Measurements from ENCODE around the gene GLIPR1L1. TPM values are rescaled to one million over a fixed set of nuclear protein-coding genes. Genes with fewer than 3 reads are reported as not detected.

The GLIPR1L1 gene
- total RNA-seq (2021; fragmentation: NEBNext Ultra II Directional; extraction: Animal tissue kit (Norgen Biotek cat#: 25700)), result 1.7 and 2.0 TPM in 2 replicates
- 0.60 and 1.2 TPM in 2 replicates for polyA plus RNA-seq (2011; rRNA removed)
- 1.5 TPM for polyA plus RNA-seq (2011; cell fraction: cytosol; rRNA removed)
- not detected for polyA plus RNA-seq (2011; cell fraction: nucleus; rRNA removed)
- 0.46 to 3.6 TPM (median 1.6 TPM) in 4 replicates for polyA plus RNA-seq (2012, experiment 1 of 2)
- not detected for polyA plus RNA-seq (2012, experiment 2 of 2)
- polyA plus RNA-seq (2013, experiment 1 of 2), result 13.6 TPM
- 15.3 TPM for polyA plus RNA-seq (2013, experiment 2 of 2)
- polyA minus RNA-seq (2011; rRNA and poly(A)+ RNA removed), result not detected in 2 replicates
- not detected for polyA minus RNA-seq (2011; cell fraction: cytosol; rRNA and poly(A)+ RNA removed)
- polyA minus RNA-seq (2011; cell fraction: nucleus; rRNA and poly(A)+ RNA removed), result not detected
- long read RNA-seq, experiment 1, partial matches to known transcripts, result 0 of 1 reads
- long read RNA-seq, experiment 1, other reads (novel, unspliced or antisense), result 0 of 1 reads
- long read RNA-seq, experiment 2, result 0 reads

DNA sequence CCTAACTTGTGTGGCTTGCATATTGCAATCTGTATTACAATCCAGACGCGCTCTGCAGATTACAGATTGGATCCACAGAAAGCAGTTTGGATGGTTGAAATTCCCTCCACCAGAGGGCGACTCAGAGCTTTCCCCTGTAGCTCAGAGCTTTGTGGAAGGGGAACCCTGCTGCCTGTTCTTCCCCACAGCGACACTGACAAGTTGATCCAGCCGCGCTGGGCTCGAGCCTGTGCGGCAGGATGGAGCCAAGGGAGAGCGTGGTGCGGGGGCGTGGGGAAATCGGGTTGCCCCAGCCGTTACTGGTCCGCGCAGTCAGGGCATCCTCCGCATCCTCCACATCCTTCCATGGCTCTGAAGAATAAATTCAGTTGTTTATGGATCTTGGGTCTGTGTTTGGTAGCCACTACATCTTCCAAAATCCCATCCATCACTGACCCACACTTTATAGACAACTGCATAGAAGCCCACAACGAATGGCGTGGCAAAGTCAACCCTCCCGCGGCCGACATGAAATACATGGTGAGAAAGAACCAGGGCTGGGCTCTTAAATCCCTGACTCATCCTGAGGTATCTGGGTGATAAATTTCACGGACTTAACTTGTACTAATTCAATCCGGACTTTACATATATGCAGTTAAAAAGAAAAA lies at the start of gene GLIPR1L1:
Gene GLIPR1L1 (plus strand): TSS at position 287 of the 647 bp plus-strand sequence. CDS start 59 bp downstream, at position 346.
- H3K56ac ChIP-seq (replicated peaks; ENCODE audit: insufficient read length, low read depth, low read length), result no peak within 1 kb of the TSS
- no peak within 1 kb of the TSS for H3K14ac ChIP-seq (ENCODE audit: insufficient read length)
- no peak within 1 kb of the TSS for H3K4ac ChIP-seq (replicated peaks; ENCODE audit: insufficient read length, low read depth, low read length)
- H3K9ac ChIP-seq (replicated peaks in 1 of 4; ENCODE audit: extremely low read depth in 1 of 4, low read depth in 3 of 4, low read length in 3 of 4), result no peak within 1 kb of the TSS
- no peak within 1 kb of the TSS for H2AK5ac ChIP-seq (ENCODE audit: low read depth, low read length)
- H4K20me1 ChIP-seq (replicated peaks in 1 of 2; ENCODE audit: control insufficient read depth in 1 of 2, insufficient read depth in 2 of 2, low read length in 2 of 2), result no peaks in the 10 kb centered on the region
- no peak within 1 kb of the TSS for H2BK20ac ChIP-seq (ENCODE audit: low read length)
- H4K8ac ChIP-seq (ENCODE audit: extremely low read depth, insufficient read depth, low read length), result no peak within 1 kb of the TSS
- peak within 1 kb of the TSS; percentile 51 to 77 for H3K4me2 ChIP-seq (ENCODE audit: insufficient read depth in 1 of 2, low read depth in 2 of 2, low read length in 2 of 2)
- H3K27me3 ChIP-seq (replicated peaks in 1 of 4; ENCODE audit: control insufficient read depth in 3 of 4, extremely low read depth in 1 of 4, insufficient read depth in 3 of 4, low read length in 3 of 4), result no peaks in the 10 kb centered on the region
- WGBS, 2 experiments (ENCODE audit: extremely low coverage in 1 of 2, insufficient coverage in 1 of 2, insufficient read length in 1 of 2, insufficient replicate concordance in 2 of 2, low coverage in 1 of 2, low lambda C conversion rate in 2 of 2, missing lambda C conversion rate in 1 of 2), result 20% methylated on average over 23 of the region's 23 CpGs; no CpG with 5 or more reads in 1 of the 2 experiments
- H2BK15ac ChIP-seq (ENCODE audit: low read length), result 0 out of 2 replicates have a peak within 1 kb of the TSS, but pooled peaks have one; percentile 13
- peaks cover 3% of the 10 kb centered on the region for H3K23me2 ChIP-seq (ENCODE audit: low read depth, low read length)
- H3K4me3 ChIP-seq (ENCODE audit: extremely low read depth in 1 of 4, insufficient read depth in 2 of 4, low read depth in 3 of 4, low read length in 4 of 4), result peak within 1 kb of the TSS; percentile 16 to 51 (median 34); a peak in 7 of 8 replicates
- H2BK5ac ChIP-seq (ENCODE audit: low read depth, low read length), result no peak within 1 kb of the TSS; the same call in 1 of the 2 replicates
- no peaks in the 10 kb centered on the region for H3K79me2 ChIP-seq (ENCODE audit: control insufficient read depth in 1 of 2, insufficient read depth in 2 of 2, low read length in 2 of 2)
- H3K36me3 ChIP-seq (ENCODE audit: control insufficient read depth in 2 of 4, insufficient read depth in 4 of 4, low read length in 3 of 4), result no peaks in the 10 kb centered on the region
- CTCF ChIA-PET (ENCODE audit: partially characterized antibody), result interaction anchor here (0.7 to 2.8 kb wide), 14 partner anchors 8 to 606 kb away, joined by 3 to 17 read pairs (median 3); partner anchors contain the start of gene GLIPR1L2
- no peak within 1 kb of the TSS for H2BK120ac ChIP-seq (replicated peaks; ENCODE audit: low read depth, low read length)
- no peaks in the 10 kb centered on the region for H3K9me3 ChIP-seq (ENCODE audit: insufficient read depth in 2 of 2, low read depth in 1 of 2, low read length in 1 of 2)
- peak within 1 kb of the TSS; percentile 20 for H2BK12ac ChIP-seq (ENCODE audit: low read depth, low read length)
- no peak within 1 kb of the TSS for H3K27ac ChIP-seq (ENCODE audit: low read depth, low read length)
- POLR2A ChIA-PET (ENCODE audit: partially characterized antibody), result no interaction called here
- H3K4me1 ChIP-seq (replicated peaks in 1 of 4; ENCODE audit: control insufficient read depth in 3 of 4, insufficient read depth in 4 of 4, low read length in 3 of 4), result peaks cover 2 to 5% (median 3%) of the 10 kb centered on the region in 4 experiments; a peak in 4 of 7 replicates
- no peak within 1 kb of the TSS for H4K5ac ChIP-seq (ENCODE audit: insufficient read length, low read depth, low read length)
- no peak within 1 kb of the TSS for H4K91ac ChIP-seq (replicated peaks; ENCODE audit: insufficient read length, low read length)
- no peak within 1 kb of the TSS for H3K23ac ChIP-seq (ENCODE audit: insufficient read length)
- DNase-seq (ENCODE audit: low read depth in 1 of 2, low spot score in 2 of 2) (peak; percentile 86 to 94), FAIRE-seq (peak; percentile 87)
- H2AFZ ChIP-seq (ENCODE audit: low read length), result peak within 1 kb of the TSS; percentile 89
- no peak within 1 kb of the TSS for H3K18ac ChIP-seq (ENCODE audit: extremely low read depth, low read length)
- no peaks in the 10 kb centered on the region for H3K79me1 ChIP-seq (ENCODE audit: low read depth, low read length)
- TF ChIP-seq SP2 (IDR thresholded peaks at IDR 0.05; ENCODE audit: low read length), result no peak
- no peak for TF ChIP-seq NRF1 (IDR thresholded peaks at IDR 0.05; ENCODE audit: low read depth, low read length)
- TF ChIP-seq POLR2A (IDR thresholded peaks at IDR 0.05; ENCODE audit: control extremely low read depth in 1 of 2, low read depth in 2 of 2, low read length in 2 of 2), result peak in 1 of 2 experiments; percentile 47; a peak in 1 of 3 replicates
- TF ChIP-seq CHD2 (IDR thresholded peaks at IDR 0.05; ENCODE audit: low read length), result 0 out of 2 replicates have a peak, but pooled peaks have one; percentile 39
- TF ChIP-seq E2F6 (IDR thresholded peaks at IDR 0.05), result peak; percentile 13; the same call in 1 of the 2 replicates
- TF ChIP-seq, protein P1, sequence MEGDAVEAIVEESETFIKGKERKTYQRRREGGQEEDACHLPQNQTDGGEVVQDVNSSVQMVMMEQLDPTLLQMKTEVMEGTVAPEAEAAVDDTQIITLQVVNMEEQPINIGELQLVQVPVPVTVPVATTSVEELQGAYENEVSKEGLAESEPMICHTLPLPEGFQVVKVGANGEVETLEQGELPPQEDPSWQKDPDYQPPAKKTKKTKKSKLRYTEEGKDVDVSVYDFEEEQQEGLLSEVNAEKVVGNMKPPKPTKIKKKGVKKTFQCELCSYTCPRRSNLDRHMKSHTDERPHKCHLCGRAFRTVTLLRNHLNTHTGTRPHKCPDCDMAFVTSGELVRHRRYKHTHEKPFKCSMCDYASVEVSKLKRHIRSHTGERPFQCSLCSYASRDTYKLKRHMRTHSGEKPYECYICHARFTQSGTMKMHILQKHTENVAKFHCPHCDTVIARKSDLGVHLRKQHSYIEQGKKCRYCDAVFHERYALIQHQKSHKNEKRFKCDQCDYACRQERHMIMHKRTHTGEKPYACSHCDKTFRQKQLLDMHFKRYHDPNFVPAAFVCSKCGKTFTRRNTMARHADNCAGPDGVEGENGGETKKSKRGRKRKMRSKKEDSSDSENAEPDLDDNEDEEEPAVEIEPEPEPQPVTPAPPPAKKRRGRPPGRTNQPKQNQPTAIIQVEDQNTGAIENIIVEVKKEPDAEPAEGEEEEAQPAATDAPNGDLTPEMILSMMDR (IDR thresholded peaks at IDR 0.05; ENCODE audit: control extremely low read depth in 1 of 3, insufficient read depth in 1 of 3, low read depth in 1 of 3, low read length in 3 of 3), result peak; percentile 59 to 95 (median 85)
- TF ChIP-seq CHD1 (IDR thresholded peaks at IDR 0.05; ENCODE audit: low read depth, low read length), result no peak
- no peak for TF ChIP-seq SIRT6 (IDR thresholded peaks at IDR 0.05; ENCODE audit: low read length)
